ENCODE results near the gene YEATS4.

Gene YEATS4

DNA sequence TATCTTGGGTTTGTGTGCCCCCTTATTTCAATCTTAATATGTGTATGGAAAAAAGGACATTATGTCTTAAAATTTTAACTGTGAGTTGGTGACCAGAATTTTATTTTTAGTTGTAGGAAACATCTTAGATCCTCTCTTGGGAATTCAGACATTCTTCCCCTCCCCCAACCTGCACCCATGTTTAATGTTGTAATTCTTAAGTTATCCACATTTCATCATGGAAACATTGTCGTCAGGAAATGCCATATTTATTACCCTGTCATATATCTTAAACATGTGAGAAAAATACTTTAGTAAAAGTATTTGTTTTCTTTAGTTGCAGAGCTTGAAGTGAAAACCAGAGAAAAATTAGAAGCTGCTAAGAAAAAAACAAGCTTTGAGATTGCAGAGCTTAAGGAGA lies 30.3 kb downstream of the YEATS4 start:
- Mint-ChIP-seq H3K9me3 (no peaks in the 10 kb centered on the region), H3K4me1 (no peaks in the 10 kb centered on the region), H3K36me3 (peaks cover 50% of the 10 kb centered on the region), H3K27ac (no peak overlapping the region), H3K27me3 (no peaks in the 10 kb centered on the region), H3K4me3 (no peak overlapping the region)
- CTCF ChIA-PET: interaction anchor here (2.8 kb wide), 1 partner anchor 181 kb away, joined by 12 read pairs; no protein-coding TSS in a partner anchor
- DNase-seq: no peak

GRCh38 chr12:69392179-69392928 lies 32.8 kb downstream of the YEATS4 start:
- peaks cover 60% of the 10 kb centered on the region for H3K36me3 Mint-ChIP-seq
- no peaks in the 10 kb centered on the region for H3K4me1 Mint-ChIP-seq
- no peak for DNase-seq
- H3K9me3 Mint-ChIP-seq: peaks cover 10% of the 10 kb centered on the region
- H3K27ac Mint-ChIP-seq: no peak overlapping the region
- no peaks in the 10 kb centered on the region for H3K27me3 Mint-ChIP-seq
- no peak overlapping the region for H3K4me3 Mint-ChIP-seq
- CTCF ChIA-PET: no interaction called here

DNA sequence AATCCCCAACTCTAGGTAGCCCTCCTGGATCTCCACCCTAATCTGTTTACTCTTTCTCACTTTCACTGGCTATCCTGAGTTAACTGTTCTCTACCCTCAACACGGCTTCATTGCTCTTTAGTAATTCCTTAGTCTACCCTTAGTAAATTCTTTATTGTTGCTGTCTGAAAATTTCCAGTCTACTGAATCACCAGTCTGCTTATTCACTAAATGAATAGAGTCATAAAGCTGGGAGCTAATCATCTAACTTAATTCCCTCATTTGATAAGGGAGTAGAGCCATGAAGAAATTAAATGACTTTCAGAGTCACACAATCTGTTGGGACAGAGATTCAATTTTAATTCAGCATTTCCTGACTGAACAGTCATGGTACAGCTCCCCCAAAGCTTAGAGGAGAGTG lies 36.5 kb downstream of the YEATS4 start:
- Mint-ChIP-seq H3K27me3 (no peaks in the 10 kb centered on the region), H3K4me1 (no peaks in the 10 kb centered on the region), H3K36me3 (peaks cover 48% of the 10 kb centered on the region), H3K4me3 (no peak overlapping the region), H3K9me3 (peaks cover 13% of the 10 kb centered on the region), H3K27ac (no peak overlapping the region)
- DNase-seq: no peak
- CTCF ChIA-PET: no interaction called here

GRCh38 chr12:69396963-69397362 lies 37.4 kb downstream of the YEATS4 start:
- Mint-ChIP-seq H3K9me3 (peaks cover 13% of the 10 kb centered on the region), H3K4me1 (no peaks in the 10 kb centered on the region), H3K36me3 (peaks cover 41% of the 10 kb centered on the region), H3K27me3 (no peaks in the 10 kb centered on the region), H3K4me3 (no peak overlapping the region), H3K27ac (no peak overlapping the region)
- CTCF ChIA-PET: no interaction called here
- DNase-seq: no peak

DNA sequence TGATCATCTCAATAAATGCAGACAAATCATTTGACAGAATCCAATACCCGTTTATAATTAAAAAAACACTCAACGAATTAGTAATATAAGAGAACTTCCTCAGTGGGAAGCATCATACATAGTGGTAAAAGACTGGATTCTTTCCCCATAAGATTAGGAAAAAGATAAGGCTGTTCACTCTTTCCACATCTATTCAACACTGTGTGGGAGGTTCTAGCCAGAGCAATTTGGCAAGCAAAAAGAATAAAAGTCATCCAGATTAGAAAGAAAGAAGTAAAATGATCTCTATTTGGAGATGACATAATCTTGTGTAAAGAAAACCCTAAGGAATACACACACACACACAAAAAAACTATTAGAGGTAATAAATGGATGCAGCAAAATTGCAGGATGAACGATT lies 38.4 kb downstream of the YEATS4 start:
- Mint-ChIP-seq H3K36me3 (peaks cover 35% of the 10 kb centered on the region), H3K9me3 (peaks cover 13% of the 10 kb centered on the region), H3K27ac (no peak overlapping the region), H3K27me3 (no peaks in the 10 kb centered on the region), H3K4me1 (no peaks in the 10 kb centered on the region), H3K4me3 (no peak overlapping the region)
- DNase-seq: no peak
- CTCF ChIA-PET: no interaction called here

DNA sequence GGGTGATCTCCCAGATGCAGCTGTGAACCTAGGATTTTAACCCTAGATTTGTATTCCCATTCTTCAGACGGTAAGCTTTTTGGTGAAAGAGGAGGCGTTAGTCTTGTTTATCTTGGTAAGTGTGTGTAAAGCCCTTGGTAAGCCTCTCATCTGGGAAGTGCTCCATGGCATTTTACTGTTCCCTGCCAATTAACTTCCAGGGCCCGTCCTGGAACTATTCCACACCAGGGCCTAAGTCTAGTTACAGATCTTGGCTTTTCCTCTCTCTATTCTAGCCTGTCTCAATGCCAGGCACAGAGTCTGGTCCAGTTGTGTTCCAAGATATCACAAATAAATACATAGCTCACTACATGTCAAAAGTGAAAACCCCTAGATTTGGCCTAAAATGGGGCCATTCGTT lies 42.4 kb downstream of the YEATS4 start:
- Mint-ChIP-seq H3K4me1 (no peaks in the 10 kb centered on the region), H3K4me3 (no peak overlapping the region), H3K27ac (no peak overlapping the region), H3K27me3 (no peaks in the 10 kb centered on the region), H3K9me3 (peaks cover 6% of the 10 kb centered on the region), H3K36me3 (peaks cover 13% of the 10 kb centered on the region)
- DNase-seq: no peak
- CTCF ChIA-PET: no interaction called here

- Mint-ChIP-seq H3K4me1 (no peaks in the 10 kb centered on the region), H3K27me3 (no peaks in the 10 kb centered on the region), H3K27ac (peak overlapping the region; percentile 39), H3K9me3 (no peaks in the 10 kb centered on the region), H3K36me3 (peaks cover 9% of the 10 kb centered on the region), H3K4me3 (no peak overlapping the region)
- DNase-seq: no peak
- CTCF ChIA-PET: no interaction called here
These were observed 45.5 kb downstream of the YEATS4 start for GRCh38 chr12:69404851-69405565.

DNA sequence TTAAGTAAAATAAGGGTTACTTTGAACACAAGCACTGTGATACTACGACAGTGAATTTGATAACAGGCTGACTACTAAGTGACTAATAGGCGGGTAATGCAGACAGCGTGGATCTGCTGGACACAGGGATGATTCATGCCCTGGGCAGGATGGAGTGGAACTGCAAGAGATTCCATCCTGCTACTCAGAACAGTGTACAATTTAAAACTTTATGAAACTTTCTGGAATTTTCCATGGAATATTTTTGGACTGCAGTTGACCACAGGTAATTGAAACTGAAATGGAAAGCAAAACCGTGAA lies 46.0 kb downstream of the YEATS4 start:
- Mint-ChIP-seq H3K36me3 (peaks cover 14% of the 10 kb centered on the region), H3K27ac (no peak overlapping the region), H3K9me3 (no peaks in the 10 kb centered on the region), H3K27me3 (no peaks in the 10 kb centered on the region), H3K4me1 (no peaks in the 10 kb centered on the region), H3K4me3 (no peak overlapping the region)
- DNase-seq: no peak
- CTCF ChIA-PET: no interaction called here

DNA sequence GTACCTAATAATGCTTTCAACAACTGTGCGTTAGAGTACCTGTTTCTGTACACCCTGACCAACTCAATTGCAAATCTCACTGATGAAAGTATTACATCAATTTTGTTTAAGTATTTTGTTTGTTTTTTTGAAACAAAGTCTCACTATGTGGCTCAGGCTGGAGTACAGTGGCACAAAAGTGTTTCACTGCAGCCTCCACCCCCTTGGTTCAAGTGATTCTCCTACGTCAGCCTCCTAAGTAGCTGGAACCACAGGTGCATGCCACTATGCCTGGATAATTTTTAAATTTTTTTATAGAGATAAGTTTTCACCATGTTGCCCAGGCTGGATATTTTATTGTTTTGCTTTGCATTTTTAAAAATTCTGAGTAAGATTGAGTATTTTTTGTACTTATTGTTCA lies 46.7 kb downstream of the YEATS4 start:
- Mint-ChIP-seq H3K4me1 (no peaks in the 10 kb centered on the region), H3K36me3 (peaks cover 15% of the 10 kb centered on the region), H3K27me3 (no peaks in the 10 kb centered on the region), H3K27ac (no peak overlapping the region), H3K9me3 (no peaks in the 10 kb centered on the region), H3K4me3 (no peak overlapping the region)
- DNase-seq: no peak
- CTCF ChIA-PET: no interaction called here

- Mint-ChIP-seq H3K4me1 (no peaks in the 10 kb centered on the region), H3K4me3 (no peak overlapping the region), H3K27ac (no peak overlapping the region), H3K27me3 (no peaks in the 10 kb centered on the region), H3K36me3 (peaks cover 15% of the 10 kb centered on the region), H3K9me3 (no peaks in the 10 kb centered on the region)
- CTCF ChIA-PET: no interaction called here
- no peak for DNase-seq
These were observed 51.0 kb downstream of the YEATS4 start for GRCh38 chr12:69410571-69410970.

- Mint-ChIP-seq H3K27ac (no peak overlapping the region), H3K36me3 (peaks cover 15% of the 10 kb centered on the region), H3K27me3 (no peaks in the 10 kb centered on the region), H3K4me1 (no peaks in the 10 kb centered on the region), H3K4me3 (no peak overlapping the region), H3K9me3 (no peaks in the 10 kb centered on the region)
- DNase-seq: no peak
- CTCF ChIA-PET: no interaction called here
These were observed 53.1 kb downstream of the YEATS4 start for GRCh38 chr12:69412655-69413054.

GRCh38 chr12:69415471-69416275 lies 56.1 kb downstream of the YEATS4 start:
- Mint-ChIP-seq H3K36me3 (no peaks in the 10 kb centered on the region), H3K27me3 (no peaks in the 10 kb centered on the region), H3K4me3 (no peak overlapping the region), H3K27ac (no peak overlapping the region), H3K9me3 (no peaks in the 10 kb centered on the region), H3K4me1 (no peaks in the 10 kb centered on the region)
- peak; percentile 23 for DNase-seq
- CTCF ChIA-PET: no interaction called here

GRCh38 chr12:69417231-69417630 lies 57.7 kb downstream of the YEATS4 start:
- CTCF ChIA-PET: no interaction called here
- Mint-ChIP-seq H3K27me3 (no peaks in the 10 kb centered on the region), H3K9me3 (no peaks in the 10 kb centered on the region), H3K27ac (no peak overlapping the region), H3K4me3 (no peak overlapping the region), H3K4me1 (no peaks in the 10 kb centered on the region), H3K36me3 (no peaks in the 10 kb centered on the region)
- DNase-seq: no peak

- Mint-ChIP-seq H3K4me1 (no peaks in the 10 kb centered on the region), H3K9me3 (no peaks in the 10 kb centered on the region), H3K36me3 (no peaks in the 10 kb centered on the region), H3K27me3 (no peaks in the 10 kb centered on the region), H3K27ac (no peak overlapping the region), H3K4me3 (no peak overlapping the region)
- DNase-seq: no peak
- CTCF ChIA-PET: interaction anchor here (0.6 kb wide), 1 partner anchor 26 kb away, joined by 3 read pairs; no protein-coding TSS in a partner anchor
These were observed 58.2 kb downstream of the YEATS4 start for GRCh38 chr12:69417741-69418167.

- Mint-ChIP-seq H3K4me3 (no peak overlapping the region), H3K27ac (no peak overlapping the region), H3K4me1 (no peaks in the 10 kb centered on the region), H3K36me3 (no peaks in the 10 kb centered on the region), H3K9me3 (no peaks in the 10 kb centered on the region), H3K27me3 (no peaks in the 10 kb centered on the region)
- CTCF ChIA-PET: no interaction called here
- no peak for DNase-seq
These were observed 60.2 kb downstream of the YEATS4 start for GRCh38 chr12:69419701-69420100.
